A549 (cell line): ENCODE results near the gene GPBAR1. TPM values are rescaled to one million over a fixed set of nuclear protein-coding genes. Genes with fewer than 3 reads are reported as not detected.

Experiments
- ATAC-seq, 2 experiments: fragments of 200-7000 bp in 1 of 2; fragments of >200 bp in 1 of 2; cut with Nextera tagmentation in 1 of 2; cut with Tn5 transposase in 1 of 2; 3 replicates each; pipeline versions ENCODE4 v1.8.0 to v1.9.1; 2018 to 2020; ENCODE audit warnings: mild to moderate bottlenecking in 1 of 2, moderate library complexity in 1 of 2
- CTCF ChIA-PET: fragments of 300-600 bp; sonication (Branson Sonifier 250); formaldehyde crosslinking; extraction: SDS; loops from one replicate; lab custom pipeline; 2021; ENCODE audit warnings: antibody characterized with exemption, inconsistent platforms; lab: Yijun Ruan, JAX
- POLR2A ChIA-PET: fragments of 350-600 bp; formaldehyde crosslinking; extraction: SDS; loops from one replicate; lab custom pipeline; 2021; ENCODE audit warnings: antibody characterized with exemption, inconsistent platforms; lab: Yijun Ruan, JAX
- DNase-seq, 2 experiments: peaks; one replicate each; pipeline versions ENCODE4 v3.0.0 to v3.0.0-alpha.2; 2011 to 2016; ENCODE audit warnings: low read depth in 1 of 2, low spot score in 1 of 2
- FAIRE-seq: peaks from 2 replicates; lab custom pipeline; 2011; peaks lifted over from hg19 to GRCh38; lab: Jason Lieb, UNC
- H3K27ac ChIP-seq, 2 experiments: fragments of >200 bp; sonication (Bioruptor Twin); formaldehyde crosslinking; 3 replicates each; pipeline ENCODE4 v1.5.1; 2016 to 2017
- H3K4me1 ChIP-seq: fragments of >200 bp; sonication (Bioruptor Twin); formaldehyde crosslinking; 3 replicates; pipeline ENCODE4 v1.6.1; 2016
- H3K4me2 ChIP-seq: fragments of >200 bp; sonication (Bioruptor Twin); formaldehyde crosslinking; 3 replicates; pipeline ENCODE4 v1.6.1; 2016
- H3K4me3 ChIP-seq: fragments of >200 bp; sonication (Bioruptor Twin); formaldehyde crosslinking; 3 replicates; pipeline ENCODE4 v1.5.1; 2016
- H3K9me3 ChIP-seq: fragments of >200 bp; sonication (Bioruptor Twin); formaldehyde crosslinking; 3 replicates; pipeline ENCODE4 v1.6.1; 2016
- CBX2 ChIP-seq: fragments of 200-600 bp; sonication (generic); IDR thresholded peaks from 2 replicates; pipeline ENCODE4 v1.6.1; 2016; ENCODE audit warnings: low read depth, mild to moderate bottlenecking, borderline replicate concordance
- CBX8 ChIP-seq: fragments of 200-600 bp; sonication (generic); IDR thresholded peaks from 2 replicates; pipeline ENCODE4 v1.6.1; 2016
- CEBPB ChIP-seq, 2 experiments: fragments of >200 bp in 1 of 2; sonication (Bioruptor Twin) in 1 of 2; formaldehyde crosslinking in 1 of 2; IDR thresholded peaks; 2 replicates each; pipeline ENCODE4 v1.6.1; 2012 to 2016
- CHD2 ChIP-seq: fragments of 150-350 bp; IDR thresholded peaks from 2 replicates; pipeline ENCODE4 v1.6.1; 2014; ENCODE audit warnings: low read length; ENCODE audit not compliant: partially characterized antibody
- CTCF ChIP-seq: fragments of >200 bp; sonication (Bioruptor Twin); formaldehyde crosslinking; IDR thresholded peaks from 3 replicates; pipeline ENCODE4 v1.5.1; 2016
- EHMT2 ChIP-seq: fragments of 200-600 bp; sonication (generic); IDR thresholded peaks from 2 replicates; pipeline ENCODE4 v1.6.1; 2016; ENCODE audit warnings: antibody characterized with exemption, low read depth, mild to moderate bottlenecking, moderate library complexity
- EP300 ChIP-seq, 2 experiments: fragments of >200 bp; sonication (Bioruptor Twin); formaldehyde crosslinking; IDR thresholded peaks; 2 replicates in 1 of 2; 3 replicates in 1 of 2; pipeline ENCODE4 v1.6.1; 2016 to 2017
- GATA3 ChIP-seq: IDR thresholded peaks from 2 replicates; pipeline ENCODE4 v1.6.1; 2012; ENCODE audit warnings: borderline replicate concordance
- HEYL ChIP-seq: fragments of 250-450 bp; sonication (Bioruptor Pico); IDR thresholded peaks from 2 replicates; pipeline ENCODE4 v1.8.0; 2021; ENCODE audit warnings: mild to moderate bottlenecking, moderate library complexity
- HOXB13 ChIP-seq: fragments of 250-450 bp; sonication (Bioruptor Pico); IDR thresholded peaks from 2 replicates; pipeline ENCODE4 v1.5.0; 2020; ENCODE audit warnings: low read depth, mild to moderate bottlenecking, moderate library complexity
- HOXB5 ChIP-seq: fragments of 250-450 bp; sonication (Bioruptor Pico); IDR thresholded peaks from 2 replicates; pipeline ENCODE4 v1.5.0; 2020; ENCODE audit warnings: mild to moderate bottlenecking, moderate library complexity
- KDM1A ChIP-seq: fragments of 200-600 bp; sonication (generic); IDR thresholded peaks from 2 replicates; pipeline ENCODE4 v1.6.1; 2016; ENCODE audit warnings: low read depth, mild to moderate bottlenecking
- MAFK ChIP-seq: fragments of 450-650 bp; IDR thresholded peaks from 2 replicates; pipeline ENCODE4 v1.6.1; 2014; ENCODE audit not compliant: partially characterized antibody
- NFE2L2 ChIP-seq: fragments of 150-350 bp; conservative IDR thresholded peaks from 2 replicates; pipeline ENCODE4 v1.6.1; 2014; ENCODE audit warnings: low read length
- NR3C1 ChIP-seq: fragments of >200 bp; sonication (Bioruptor Twin); formaldehyde crosslinking; IDR thresholded peaks from 3 replicates; pipeline ENCODE4 v1.6.1; 2017
- POLR2A ChIP-seq: IDR thresholded peaks from 2 replicates; pipeline ENCODE4 v1.6.1; 2012; ENCODE audit warnings: mild to moderate bottlenecking, low read length
- POLR2AphosphoS2 ChIP-seq: conservative IDR thresholded peaks from 2 replicates; pipeline ENCODE4 v1.6.1; 2012; ENCODE audit warnings: low read length, improper control_type of control experiment, inconsistent platforms
- RAD21 ChIP-seq, 2 experiments: fragments of >200 bp in 1 of 2; sonication (Bioruptor Twin) in 1 of 2; formaldehyde crosslinking in 1 of 2; IDR thresholded peaks in 1 of 2; conservative IDR thresholded peaks in 1 of 2; 2 replicates in 1 of 2; 3 replicates in 1 of 2; pipeline ENCODE4 v1.6.1; 2012 to 2018; ENCODE audit warnings: inconsistent platforms in 1 of 2
- RNF2 ChIP-seq: fragments of 200-600 bp; sonication (generic); IDR thresholded peaks from 2 replicates; pipeline ENCODE4 v1.6.1; 2016; ENCODE audit warnings: low read depth, mild to moderate bottlenecking, antibody characterized with exemption, moderate library complexity, borderline replicate concordance
- TFCP2L1 ChIP-seq: fragments of 250-450 bp; sonication (Bioruptor Pico); IDR thresholded peaks from 2 replicates; pipeline ENCODE4 v1.5.0; 2021; ENCODE audit warnings: mild to moderate bottlenecking
- TP53 ChIP-seq: fragments of 250-450 bp; sonication (Bioruptor Pico); IDR thresholded peaks from 2 replicates; pipeline ENCODE4 v1.5.0; 2021; ENCODE audit warnings: mild to moderate bottlenecking, moderate library complexity
- ZFP36 ChIP-seq: fragments of 450-650 bp; IDR thresholded peaks from 2 replicates; pipeline ENCODE4 v1.6.1; 2014; ENCODE audit warnings: borderline replicate concordance; ENCODE audit not compliant: partially characterized antibody
- ZSCAN20 ChIP-seq: fragments of 250-450 bp; sonication (Bioruptor Pico); IDR thresholded peaks from 2 replicates; pipeline ENCODE4 v1.8.0; 2022; ENCODE audit warnings: mild to moderate bottlenecking, moderate library complexity
- WGBS: methylation state at CpG from one replicate; pipeline ENCODE4 v1.1.6; 2017; ENCODE audit errors: missing lambda C conversion rate; 5-methylcytosine and 5-hydroxymethylcytosine counted together
- polyA plus RNA-seq, 4 experiments: library from polyadenylated mRNA; depleted of rRNA in 3 of 4; stranded (reverse); fragments of >200 nt; fragmentation: RNase III in 1 of 4; extraction: RNeasy Plus Mini Kit Qiagen cat#74134 plus additional on column Dnase treatment in 1 of 4; gene quantifications; 2 replicates in 3 of 4; 3 replicates in 1 of 4; pipeline ENCODE4 v1.2.3, GENCODE V29; 2011 to 2017
- TF ChIP-seq, protein P1 (sequence below): IDR thresholded peaks from 2 replicates; pipeline ENCODE4 v1.6.1; 2012
- TF ChIP-seq, protein P2 (sequence below): IDR thresholded peaks from 2 replicates; pipeline ENCODE4 v1.6.1; 2012; ENCODE audit warnings: low read depth, borderline replicate concordance

GPBAR1 gene
- polyA plus RNA-seq, 2 of the 4 experiments (the other 2 are of a cell fraction) = 0.06 to 0.12 TPM

DNA sequence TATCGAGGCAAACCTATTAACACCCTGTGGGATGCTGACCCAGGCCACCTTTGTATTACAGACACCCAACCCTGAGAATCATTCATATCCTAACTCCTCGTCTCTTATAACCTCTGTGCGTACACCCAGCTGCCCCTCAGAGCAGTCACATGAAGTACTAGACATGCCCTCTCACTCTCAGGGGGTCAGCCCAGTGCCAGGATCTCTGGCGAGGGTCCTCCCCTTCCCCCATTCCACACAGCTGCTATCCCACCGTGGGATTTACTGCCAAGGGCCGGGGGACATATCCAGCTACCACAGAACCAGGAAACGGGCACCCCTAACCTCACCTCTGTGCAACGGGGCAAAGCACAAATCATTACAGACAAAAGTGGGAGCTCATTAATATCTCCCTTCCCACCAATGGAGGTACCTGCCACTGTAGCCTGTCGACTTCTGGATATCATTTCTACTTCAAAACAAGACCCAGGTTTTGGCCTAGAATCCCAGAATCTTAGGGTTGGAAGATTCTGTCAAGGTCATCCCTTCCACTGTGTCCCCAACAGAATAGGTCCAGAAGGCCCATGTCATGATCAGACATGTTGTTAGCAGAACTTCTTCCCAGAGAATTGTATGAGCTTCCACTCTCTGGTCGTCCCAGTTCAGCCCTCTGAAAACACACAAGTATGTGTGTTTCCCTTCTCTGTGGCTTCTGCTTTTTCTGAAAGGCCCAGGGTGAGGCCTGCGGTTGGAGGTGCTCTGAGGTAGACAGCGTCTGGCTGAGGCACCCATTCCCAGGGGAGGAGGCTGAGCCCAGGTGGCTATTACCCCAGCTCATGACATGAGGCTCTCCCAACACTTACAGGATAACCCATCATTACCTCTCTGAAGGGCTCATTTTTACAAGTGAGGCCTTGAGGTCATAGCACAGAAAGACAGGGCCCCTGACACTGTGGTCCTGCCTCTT, 29.8 kb downstream of the GPBAR1 start (continued):
- TF ChIP-seq CTCF (no peak), TP53 (CRISPR knock-in tag) (no peak), EP300 (IDR thresholded peaks at IDR 0.05) (no peak), RAD21 (conservative IDR thresholded peaks at IDR 0.05 in 1 of 2, IDR thresholded peaks at IDR 0.05 in 1 of 2) (no peak), CBX8 (no peak), POLR2AphosphoS2 (no peak)

DNA sequence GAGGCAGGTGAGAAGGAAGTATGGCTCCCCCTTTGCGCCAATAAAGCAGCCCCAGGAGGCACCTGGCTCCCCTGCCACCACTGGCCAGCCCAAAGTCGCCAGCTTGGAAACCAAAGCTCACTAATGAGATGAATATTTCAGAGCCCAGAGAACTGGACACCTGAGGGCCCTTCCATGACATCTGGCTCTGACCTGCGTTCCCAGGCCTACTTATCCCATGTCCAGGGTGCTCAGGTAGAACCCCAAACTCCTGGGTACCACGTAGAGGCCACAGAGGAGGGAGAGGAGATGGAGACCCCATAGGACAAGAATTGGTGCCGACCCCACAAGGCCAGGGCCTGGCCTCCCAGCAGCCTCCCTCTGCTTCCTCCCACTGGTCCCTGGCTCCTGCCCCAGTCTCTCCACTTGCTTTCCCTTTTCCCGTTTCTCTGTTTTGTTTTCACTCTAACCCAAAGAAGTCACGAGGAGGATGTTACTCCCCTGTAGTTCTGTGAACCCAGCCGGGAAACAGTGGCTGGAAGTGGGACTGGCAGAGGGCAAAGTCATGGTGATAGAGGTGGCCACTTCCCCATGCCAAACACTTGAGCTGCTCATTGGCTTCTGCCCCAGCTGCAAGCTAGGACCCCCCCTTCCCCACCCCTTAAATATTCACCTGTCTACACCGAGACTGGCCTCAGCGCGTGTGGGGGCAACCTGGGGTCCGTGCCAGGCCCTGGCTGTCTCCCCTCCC, 30.7 kb downstream of the GPBAR1 start:
- no peaks in the 10 kb centered on the region for H3K9me3 ChIP-seq
- POLR2A ChIA-PET = no interaction called here
- H3K4me2 ChIP-seq = peak overlapping the region; percentile 98
- FAIRE-seq (no peak), ATAC-seq (peak; percentile 5 to 16; a peak in 5 of 6 replicates)
- WGBS = 36% methylated on average over 11 of the region's 12 CpGs
- TF ChIP-seq EHMT2 (no peak), CHD2 (no peak), HOXB5 (CRISPR knock-in tag) (no peak), TP53 (CRISPR knock-in tag) (no peak), ZFP36 (no peak), NR3C1 (no peak)
- TF ChIP-seq, all 56 proteins: peak for 0
- DNase-seq = no peak
- H3K4me3 ChIP-seq = peak overlapping the region; percentile 91
- peak overlapping the region; percentile 92 to 97 for H3K27ac ChIP-seq
- H3K4me1 ChIP-seq = peaks cover 46% of the 10 kb centered on the region
- CTCF ChIA-PET = interaction anchor here (0.6 to 4.2 kb wide), 14 partner anchors 8 to 978 kb away, joined by 3 to 40 read pairs (median 8); partner anchors contain the start of genes AAMP, CATIP, PNKD and RNF25

DNA sequence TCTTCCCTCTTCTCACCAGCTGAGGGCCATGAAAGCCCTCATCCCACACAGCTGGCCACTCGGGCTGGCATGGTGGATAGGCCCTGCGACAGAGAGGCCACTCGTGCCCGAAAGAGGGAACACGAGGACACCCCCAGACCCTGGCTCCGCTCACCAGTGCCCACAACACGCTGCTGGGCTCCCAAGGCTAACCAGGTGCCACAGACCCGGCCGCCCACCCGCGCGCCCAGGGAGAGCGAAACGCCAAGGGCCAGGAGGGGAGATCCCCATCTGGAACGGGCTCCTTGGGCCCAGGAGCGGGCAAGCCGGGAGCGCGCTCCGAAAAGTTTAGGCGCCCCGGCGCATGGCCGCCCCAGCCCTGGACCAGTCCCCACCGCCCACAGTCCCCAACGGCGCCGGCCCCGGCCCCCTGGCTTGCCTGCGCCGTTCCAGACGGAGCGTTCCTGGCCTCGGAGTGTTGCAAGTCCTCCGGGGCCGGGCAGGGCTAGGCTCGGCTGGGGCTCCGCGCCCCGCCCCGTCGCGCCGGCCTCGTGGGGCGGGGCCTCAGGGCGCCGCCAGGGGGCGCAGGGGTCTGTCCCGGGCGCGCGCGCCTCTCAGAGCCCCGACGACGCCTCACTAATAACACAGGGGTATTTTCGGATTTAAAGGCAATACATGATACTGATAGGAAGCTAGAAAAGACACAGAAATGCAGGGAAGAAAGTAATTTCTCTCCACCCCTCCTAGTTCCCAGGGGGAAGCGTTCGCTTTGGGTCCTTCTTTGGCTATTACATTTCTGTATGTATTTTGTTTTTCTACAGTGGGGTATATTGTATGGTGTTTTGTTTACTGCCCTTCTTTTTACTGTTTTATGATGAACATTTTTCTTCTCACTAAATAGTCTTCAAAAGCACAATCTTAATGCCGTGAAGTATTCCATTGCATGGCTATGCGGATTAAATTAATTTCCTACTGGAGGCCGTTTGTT, 31.5 kb downstream of the GPBAR1 start, which contains the start of gene TMBIM1:
TSS of gene TMBIM1 (minus strand) at position 456 of the 967 bp plus-strand sequence. CDS start 10,362 bp downstream, outside the sequence.
- H3K4me2 ChIP-seq = peak within 1 kb of the TSS; percentile 98
- POLR2A ChIA-PET = no interaction called here
- no peak for FAIRE-seq
- peaks cover 38% of the 10 kb centered on the region for H3K4me1 ChIP-seq
- peak within 1 kb of the TSS; percentile 92 to 97 for H3K27ac ChIP-seq
- DNase-seq = peak; percentile 69 to 84
- CTCF ChIA-PET = interaction anchor here (0.6 to 4.2 kb wide), 26 partner anchors 10 to 977 kb away, joined by 3 to 40 read pairs (median 4); partner anchors contain the start of genes AAMP, CATIP and PNKD
- no peaks in the 10 kb centered on the region for H3K9me3 ChIP-seq
- WGBS = 17% methylated on average over 17 of the region's 63 CpGs
- ATAC-seq = peak; percentile 93 to 95
- peak within 1 kb of the TSS; percentile 91 for H3K4me3 ChIP-seq
- TF ChIP-seq NFE2L2 (no peak), POLR2A (peak; percentile 56), TP53 (CRISPR knock-in tag) (0 out of 2 replicates have a peak, but pooled peaks have one; percentile 42), HOXB13 (CRISPR knock-in tag) (no peak), CBX2 (no peak), CEBPB (IDR thresholded peaks at IDR 0.05) (peak; percentile 43 to 51; a peak in 1 of 4 replicates), GATA3 (no peak), MAFK (no peak), CTCF (peak; percentile 95), RAD21 (conservative IDR thresholded peaks at IDR 0.05 in 1 of 2, IDR thresholded peaks at IDR 0.05 in 1 of 2) (peak; percentile 9 to 65; a peak in 4 of 5 replicates), HEYL (CRISPR knock-in tag) (no peak), RNF2 (no peak), ZSCAN20 (CRISPR knock-in tag) (no peak), KDM1A (no peak), CHD2 (no peak), TFCP2L1 (CRISPR knock-in tag) (no peak)
- TF ChIP-seq, protein P1, sequence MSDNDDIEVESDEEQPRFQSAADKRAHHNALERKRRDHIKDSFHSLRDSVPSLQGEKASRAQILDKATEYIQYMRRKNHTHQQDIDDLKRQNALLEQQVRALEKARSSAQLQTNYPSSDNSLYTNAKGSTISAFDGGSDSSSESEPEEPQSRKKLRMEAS = peak; percentile 79; the same call in 1 of the 2 replicates
- TF ChIP-seq, protein P2, sequence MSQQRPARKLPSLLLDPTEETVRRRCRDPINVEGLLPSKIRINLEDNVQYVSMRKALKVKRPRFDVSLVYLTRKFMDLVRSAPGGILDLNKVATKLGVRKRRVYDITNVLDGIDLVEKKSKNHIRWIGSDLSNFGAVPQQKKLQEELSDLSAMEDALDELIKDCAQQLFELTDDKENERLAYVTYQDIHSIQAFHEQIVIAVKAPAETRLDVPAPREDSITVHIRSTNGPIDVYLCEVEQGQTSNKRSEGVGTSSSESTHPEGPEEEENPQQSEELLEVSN = no peak; the same call in 1 of the 2 replicates
